Measurements from ENCODE around the gene BOLA3. TPM values are rescaled to one million over a fixed set of nuclear protein-coding genes. Genes with fewer than 3 reads are reported as not detected.

The BOLA3 gene
- total and polyA plus RNA-seq, 12 donors, result 63.9 to 166 (median 85.5) TPM

DNA sequence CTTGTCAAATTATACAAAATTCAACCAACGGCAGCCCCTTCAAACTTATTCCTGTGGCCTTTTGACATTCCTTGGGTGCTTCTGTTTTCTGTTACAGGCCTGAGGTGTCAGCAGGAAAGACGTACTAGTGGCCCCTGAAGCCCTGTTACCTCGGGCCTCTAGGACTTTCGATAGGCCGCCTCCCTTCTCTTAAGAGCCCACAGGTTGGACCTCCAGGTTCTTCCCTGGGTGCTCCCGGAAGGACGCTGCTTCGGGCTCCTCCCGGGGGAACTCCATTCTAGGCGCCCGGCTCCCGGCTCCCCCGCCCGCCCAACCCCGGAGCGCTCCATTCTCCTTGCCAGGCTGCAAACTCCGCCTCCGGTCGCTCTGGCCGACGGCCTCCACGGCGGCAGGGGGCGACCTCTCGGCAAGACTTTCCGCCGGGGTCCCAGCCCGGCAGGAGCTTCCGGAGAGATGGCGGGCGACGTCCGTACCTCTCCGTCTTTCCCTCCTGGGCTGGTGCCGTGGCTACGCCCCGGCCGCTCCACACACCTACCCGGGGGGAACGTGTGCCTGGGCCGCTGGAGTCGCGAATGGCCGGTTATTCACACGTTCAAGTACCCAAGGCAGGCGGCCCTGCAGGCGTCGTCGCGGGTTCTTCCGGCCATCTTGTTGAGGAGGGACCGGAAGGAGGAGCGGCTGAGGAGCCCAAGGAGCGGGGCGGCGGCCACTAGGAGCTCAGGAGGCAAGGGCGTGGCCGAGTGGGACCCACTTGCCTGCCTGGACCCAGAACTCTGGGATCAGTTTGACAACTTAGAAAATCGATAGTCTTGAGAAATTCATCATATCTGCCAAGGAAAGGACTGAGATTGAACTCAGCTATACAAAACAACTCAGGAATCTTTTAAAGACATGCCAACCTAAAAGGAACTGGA lies 27.5 kb downstream of the BOLA3 start:
- Histone ChIP-seq H3K4me3 (peak overlapping the region; percentile 45 to 86 (median 66)), H3K9me3 (peaks cover 0 to 28% (median 8%) of the 10 kb centered on the region in 11 donors), H3K36me3 (no peaks in the 10 kb centered on the region), H3K4me1 (peaks cover 0 to 13% (median 5%) of the 10 kb centered on the region in 9 donors), H3K27ac (peak overlapping the region in 9 of 10 donors; percentile 3 to 93 (median 81)), H3K27me3 (peaks cover 0 to under 1% (median 0%) of the 10 kb centered on the region in 7 donors)
- DNase-seq (peak; percentile 74 to 87), ATAC-seq (peak; percentile 97 to 100 (median 99))
- TF ChIP-seq, protein P1, sequence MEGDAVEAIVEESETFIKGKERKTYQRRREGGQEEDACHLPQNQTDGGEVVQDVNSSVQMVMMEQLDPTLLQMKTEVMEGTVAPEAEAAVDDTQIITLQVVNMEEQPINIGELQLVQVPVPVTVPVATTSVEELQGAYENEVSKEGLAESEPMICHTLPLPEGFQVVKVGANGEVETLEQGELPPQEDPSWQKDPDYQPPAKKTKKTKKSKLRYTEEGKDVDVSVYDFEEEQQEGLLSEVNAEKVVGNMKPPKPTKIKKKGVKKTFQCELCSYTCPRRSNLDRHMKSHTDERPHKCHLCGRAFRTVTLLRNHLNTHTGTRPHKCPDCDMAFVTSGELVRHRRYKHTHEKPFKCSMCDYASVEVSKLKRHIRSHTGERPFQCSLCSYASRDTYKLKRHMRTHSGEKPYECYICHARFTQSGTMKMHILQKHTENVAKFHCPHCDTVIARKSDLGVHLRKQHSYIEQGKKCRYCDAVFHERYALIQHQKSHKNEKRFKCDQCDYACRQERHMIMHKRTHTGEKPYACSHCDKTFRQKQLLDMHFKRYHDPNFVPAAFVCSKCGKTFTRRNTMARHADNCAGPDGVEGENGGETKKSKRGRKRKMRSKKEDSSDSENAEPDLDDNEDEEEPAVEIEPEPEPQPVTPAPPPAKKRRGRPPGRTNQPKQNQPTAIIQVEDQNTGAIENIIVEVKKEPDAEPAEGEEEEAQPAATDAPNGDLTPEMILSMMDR (IDR thresholded peaks at IDR 0.05), result peak in 8 of 9 donors; percentile 23 to 84 (median 69)
- intact Hi-C loops (cut with DNase I), result loop anchor here in 1 of 10 donors (5.0 kb wide), 1 partner anchor 43 kb away; no protein-coding TSS in a partner anchor
- WGBS, 2 donors, result 4 to 6% methylated on average over 59 of the region's 59 CpGs

GRCh38 chr2:74119339-74119738 lies 28.4 kb downstream of the BOLA3 start:
- TF ChIP-seq, protein P1 (IDR thresholded peaks at IDR 0.05), result peak in 1 of 9 donors; percentile 31
- Histone ChIP-seq H3K36me3 (no peaks in the 10 kb centered on the region), H3K4me1 (peaks cover 0 to 13% (median 5%) of the 10 kb centered on the region in 9 donors), H3K9me3 (peaks cover 0 to 28% (median 8%) of the 10 kb centered on the region in 11 donors), H3K27ac (peak overlapping the region in 3 of 10 donors; percentile 3 to 86 (median 75)), H3K27me3 (peaks cover 0 to 4% (median 0%) of the 10 kb centered on the region in 7 donors), H3K4me3 (peak overlapping the region in 3 of 10 donors; percentile 65 to 86 (median 79))
- ATAC-seq (peak in 1 of 8 donors; percentile 29), DNase-seq (no peak)
- intact Hi-C loops (cut with DNase I), result loop anchor here in 1 of 10 donors (5.0 kb wide), 1 partner anchor 42 kb away; no protein-coding TSS in a partner anchor

DNA sequence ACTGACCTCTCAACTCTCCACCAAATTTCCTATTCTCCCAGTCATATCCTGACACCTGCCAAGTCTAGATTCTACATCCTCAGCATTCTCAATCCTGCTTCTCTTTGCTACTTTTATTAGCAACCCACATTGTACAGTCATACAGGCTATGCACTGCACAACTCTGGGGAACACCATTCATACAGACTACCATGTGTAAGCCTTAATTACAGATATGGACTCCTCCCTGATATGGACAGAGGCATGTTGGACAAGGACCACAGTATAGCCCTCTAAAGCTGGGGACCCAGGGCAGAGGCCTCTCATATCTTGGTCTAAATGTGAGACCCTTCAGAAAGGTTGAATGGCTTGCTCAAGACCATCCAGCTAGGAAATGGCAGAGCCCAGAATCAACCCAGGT lies 36.3 kb downstream of the BOLA3 start:
- no peaks in the 10 kb centered on the region for H3K4me1 ChIP-seq
- H3K27ac ChIP-seq, result no peak overlapping the region
- intact Hi-C loops (cut with DNase I), result no loop called here
- peaks cover 0 to 7% (median 0%) of the 10 kb centered on the region in 11 donors for H3K9me3 ChIP-seq
- ATAC-seq, result no peak
- TF ChIP-seq, protein P1 (IDR thresholded peaks at IDR 0.05), result no peak
- no peak for DNase-seq
- no peaks in the 10 kb centered on the region for H3K36me3 ChIP-seq
- H3K27me3 ChIP-seq, result peaks cover 0 to 4% (median 0%) of the 10 kb centered on the region in 7 donors
- no peak overlapping the region for H3K4me3 ChIP-seq

DNA sequence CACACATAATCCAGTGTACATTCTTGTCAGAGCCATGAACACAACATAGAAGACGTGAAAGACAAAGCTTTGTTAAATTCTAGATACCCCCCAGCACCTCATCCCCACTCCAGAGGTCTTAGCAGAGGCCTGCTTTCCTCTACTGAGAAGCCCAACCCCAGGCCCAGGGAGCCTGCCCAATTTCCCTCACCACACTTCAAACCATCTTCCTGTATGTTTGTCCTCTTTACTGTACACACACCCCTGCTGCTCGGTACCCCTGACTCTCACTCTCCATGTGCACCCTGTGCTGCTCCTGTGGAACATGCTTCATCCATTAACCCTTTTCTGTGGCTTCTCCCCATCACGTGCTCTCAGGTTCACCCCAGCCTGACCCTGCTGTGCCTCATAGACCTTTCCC lies 37.2 kb downstream of the BOLA3 start:
- no peak overlapping the region for H3K4me3 ChIP-seq
- TF ChIP-seq, protein P1 (IDR thresholded peaks at IDR 0.05), result no peak
- intact Hi-C loops (cut with DNase I), result no loop called here
- ATAC-seq (no peak), DNase-seq (no peak)
- peaks cover 0 to 4% (median 0%) of the 10 kb centered on the region in 9 donors for H3K36me3 ChIP-seq
- H3K27ac ChIP-seq, result no peak overlapping the region
- H3K9me3 ChIP-seq, result peaks cover 0 to 7% (median 0%) of the 10 kb centered on the region in 11 donors
- H3K4me1 ChIP-seq, result no peaks in the 10 kb centered on the region
- peaks cover 0 to 4% (median 0%) of the 10 kb centered on the region in 7 donors for H3K27me3 ChIP-seq
- WGBS, 2 donors, result 87 to 88% methylated on average over 3 of the region's 3 CpGs

All from heart right ventricle (tissue), 16 donors.